Fibroblast of lung (primary cell): Measurements from ENCODE around the gene GPC6.

Source experiments
- CTCF ChIP-seq, 2 donors: IDR thresholded peaks in 1 of 2; conservative IDR thresholded peaks in 1 of 2; 1 replicate in 1 of 2; 2 replicates in 1 of 2; pipeline ENCODE4 v1.5.1; 2011 to 2012; ENCODE audit warnings: low read length in 2 of 2, control low read depth in 1 of 2, inconsistent platforms in 1 of 2, low read depth in 1 of 2, mild to moderate bottlenecking in 1 of 2
- EZH2 ChIP-seq: IDR thresholded peaks from 2 replicates; pipeline ENCODE4 v1.5.1; 2012; ENCODE audit warnings: low read length, control low read depth, mild to moderate bottlenecking; ENCODE audit errors: missing control alignments

GRCh38 chr13:94342436-94343242 is 1116.0 kb downstream of the GPC6 start:
- TF ChIP-seq CTCF (conservative IDR thresholded peaks at IDR 0.05 in 1 of 2, IDR thresholded peaks at IDR 0.05 in 1 of 2; ENCODE audit: low read depth in 1 of 2, low read length in 2 of 2) (no peak), EZH2 (no peak)
